GM12801 (cell line): ENCODE data around the gene LRIT2.

Experiments
- TF ChIP-seq, protein P1 (sequence below): IDR thresholded peaks from one replicate; pipeline ENCODE4 v1.5.1; 2011; ENCODE audit warnings: control low read depth; ENCODE audit not compliant: insufficient read length; ENCODE audit errors: extremely low read depth

Gene LRIT2

DNA sequence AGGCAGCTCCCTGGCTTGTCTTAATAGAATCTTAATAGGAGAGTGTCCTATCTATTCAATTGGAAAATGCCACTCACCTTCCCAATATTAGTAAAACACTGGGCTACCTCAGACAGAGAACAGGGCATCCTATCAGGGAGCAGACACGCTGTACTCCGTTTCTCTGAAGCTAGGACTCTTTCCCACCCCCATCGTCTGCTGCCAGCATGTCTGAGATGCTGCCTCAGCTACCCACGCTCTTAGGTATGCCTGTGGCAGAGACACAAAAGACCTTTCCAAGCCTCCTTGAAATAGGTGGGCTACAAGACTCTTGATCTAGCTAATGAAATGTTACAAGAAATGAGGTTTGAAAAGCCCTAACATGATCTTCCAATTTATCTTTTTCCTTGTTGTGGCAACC, 2.5 kb upstream of the LRIT2 start:
- TF ChIP-seq, protein P1, sequence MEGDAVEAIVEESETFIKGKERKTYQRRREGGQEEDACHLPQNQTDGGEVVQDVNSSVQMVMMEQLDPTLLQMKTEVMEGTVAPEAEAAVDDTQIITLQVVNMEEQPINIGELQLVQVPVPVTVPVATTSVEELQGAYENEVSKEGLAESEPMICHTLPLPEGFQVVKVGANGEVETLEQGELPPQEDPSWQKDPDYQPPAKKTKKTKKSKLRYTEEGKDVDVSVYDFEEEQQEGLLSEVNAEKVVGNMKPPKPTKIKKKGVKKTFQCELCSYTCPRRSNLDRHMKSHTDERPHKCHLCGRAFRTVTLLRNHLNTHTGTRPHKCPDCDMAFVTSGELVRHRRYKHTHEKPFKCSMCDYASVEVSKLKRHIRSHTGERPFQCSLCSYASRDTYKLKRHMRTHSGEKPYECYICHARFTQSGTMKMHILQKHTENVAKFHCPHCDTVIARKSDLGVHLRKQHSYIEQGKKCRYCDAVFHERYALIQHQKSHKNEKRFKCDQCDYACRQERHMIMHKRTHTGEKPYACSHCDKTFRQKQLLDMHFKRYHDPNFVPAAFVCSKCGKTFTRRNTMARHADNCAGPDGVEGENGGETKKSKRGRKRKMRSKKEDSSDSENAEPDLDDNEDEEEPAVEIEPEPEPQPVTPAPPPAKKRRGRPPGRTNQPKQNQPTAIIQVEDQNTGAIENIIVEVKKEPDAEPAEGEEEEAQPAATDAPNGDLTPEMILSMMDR, result no peak

DNA sequence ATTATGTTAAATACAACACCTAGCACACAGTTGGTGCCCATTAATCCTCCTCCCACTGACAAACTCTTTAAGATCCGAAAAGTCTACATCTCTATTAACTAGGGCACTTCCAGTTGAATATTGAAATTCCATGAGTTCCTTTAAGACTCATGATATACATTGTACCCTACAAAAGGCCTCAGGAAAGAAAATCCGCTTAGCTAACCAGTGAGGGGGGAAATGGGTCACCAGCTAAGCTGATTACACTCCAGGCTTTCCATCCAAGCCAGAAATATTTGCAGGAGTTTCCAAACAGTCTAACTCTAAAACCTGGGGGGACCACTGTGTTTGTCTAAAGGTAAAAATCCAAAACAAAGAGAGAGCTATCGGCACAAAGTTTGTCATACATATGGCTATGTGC, 1.3 kb upstream of the LRIT2 start:
- TF ChIP-seq, protein P1, result no peak

DNA sequence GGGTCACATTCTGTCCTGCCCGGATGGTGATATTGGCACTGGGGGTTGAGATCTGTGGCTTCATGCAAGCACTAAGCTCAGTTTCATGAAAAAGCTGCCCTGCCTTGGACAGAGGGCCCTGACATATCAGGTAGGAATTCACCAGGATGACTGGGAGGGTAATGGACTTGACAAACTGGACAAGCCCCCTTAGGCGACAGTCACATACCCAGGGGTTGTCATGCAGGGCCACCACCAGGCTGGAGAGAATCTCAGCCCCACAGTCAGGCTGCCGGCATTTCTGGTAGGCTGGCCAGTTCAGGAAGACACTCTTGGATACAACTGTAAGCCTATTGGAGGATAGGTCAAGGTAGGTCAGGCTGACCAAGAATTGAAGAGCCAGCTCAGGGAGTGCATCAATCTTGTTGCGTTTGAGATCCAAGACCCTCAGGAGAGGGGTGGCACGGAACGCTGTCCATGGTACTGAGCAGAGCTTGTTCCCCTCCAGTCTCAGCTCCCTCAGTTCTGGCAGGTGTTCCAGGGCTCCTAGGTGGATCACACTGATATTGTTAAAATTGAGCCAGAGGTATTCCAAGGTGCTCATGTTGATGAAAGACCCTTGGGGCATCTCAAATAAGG, 824 bp downstream of the LRIT2 start:
- TF ChIP-seq, protein P1, result no peak

DNA sequence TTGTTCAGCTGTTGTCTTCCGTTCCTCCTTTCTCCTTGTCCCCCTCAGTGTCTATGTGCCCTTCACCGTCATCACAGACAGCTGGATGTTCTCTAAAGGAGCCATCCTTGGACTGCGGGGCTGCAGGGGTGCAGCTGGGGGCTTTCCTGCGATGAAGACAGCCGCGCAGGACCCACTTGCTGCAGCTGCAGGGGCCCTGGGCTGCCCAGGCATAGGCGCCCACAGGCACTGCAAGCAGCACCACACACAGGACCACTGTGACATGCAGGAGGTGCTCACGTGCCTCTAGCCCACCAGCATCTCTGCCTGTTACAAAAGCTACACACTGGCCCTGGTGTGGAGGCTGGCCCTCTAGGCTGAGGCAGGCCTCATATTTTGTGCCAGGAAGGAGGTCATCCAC, 3.4 kb downstream of the LRIT2 start:
- TF ChIP-seq, protein P1, result no peak

DNA sequence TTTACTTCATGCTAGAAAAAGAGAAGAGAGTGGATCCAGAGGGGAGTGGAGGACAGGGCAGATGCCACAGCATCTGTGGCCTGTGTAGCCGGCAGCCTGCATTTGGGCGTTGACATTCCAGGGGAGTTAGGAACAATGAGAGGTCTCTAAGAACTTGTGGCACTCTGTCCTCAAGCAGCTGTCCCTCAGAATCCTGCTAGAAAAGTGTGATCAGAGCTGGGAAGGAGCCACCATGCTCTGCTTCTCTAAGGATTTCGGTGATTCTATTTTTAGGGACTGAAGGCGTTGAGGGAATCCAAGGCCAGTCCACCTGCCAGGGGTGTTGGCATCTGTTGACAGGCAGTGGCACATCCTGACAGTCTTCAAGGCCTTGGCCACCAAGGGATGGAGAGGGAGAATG, 7.6 kb downstream of the LRIT2 start:
- TF ChIP-seq, protein P1, result no peak

DNA sequence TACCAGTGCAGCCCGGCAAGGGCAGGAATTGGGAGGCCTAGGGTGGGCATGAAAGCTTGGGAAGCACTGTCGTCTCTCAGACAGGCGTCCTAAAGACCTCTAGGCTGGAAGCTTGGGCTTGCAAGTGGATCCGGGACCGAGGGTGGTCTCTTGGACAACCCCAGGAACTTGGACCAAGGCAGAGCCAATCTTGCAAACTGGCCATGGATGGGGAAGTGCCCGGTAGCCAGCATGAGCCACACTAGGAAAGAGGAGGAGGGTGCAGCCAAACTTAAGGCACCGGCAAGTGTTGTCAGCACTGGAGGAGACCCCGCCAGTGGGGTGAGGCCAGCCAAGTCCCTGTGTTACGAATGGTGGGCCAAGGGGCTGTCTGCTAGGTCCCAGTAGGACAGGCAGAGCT, 8.5 kb downstream of the LRIT2 start:
- TF ChIP-seq, protein P1, result no peak

DNA sequence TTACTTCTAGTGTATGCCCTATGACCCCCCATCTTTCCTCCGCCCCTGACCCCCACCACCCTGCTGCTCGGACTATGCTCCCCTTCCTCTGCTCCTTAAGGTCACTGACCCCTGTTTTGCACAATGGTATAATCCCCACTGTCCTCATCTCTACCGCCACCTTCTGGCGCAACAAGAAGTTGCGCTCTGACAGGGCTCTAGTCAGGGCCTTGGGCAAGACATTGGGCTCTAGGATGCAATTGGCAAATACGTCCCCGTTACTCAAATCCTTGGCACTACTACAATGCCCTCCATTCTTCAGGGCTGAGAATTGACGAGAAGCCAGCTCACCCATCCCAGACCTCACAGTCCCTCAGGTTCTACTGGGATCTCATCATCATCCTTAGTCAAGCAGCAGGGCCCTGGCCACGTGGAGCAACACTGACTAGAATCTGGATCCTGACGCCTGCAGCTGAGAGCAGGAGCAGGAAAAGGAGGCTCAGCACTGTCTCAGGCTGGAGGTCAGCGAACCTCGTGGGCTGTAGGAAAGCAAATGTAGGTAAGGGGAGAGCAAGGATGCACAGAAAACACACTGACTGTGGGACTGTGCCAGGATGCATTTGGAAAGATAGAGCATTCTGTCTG, 10.6 kb downstream of the LRIT2 start:
- TF ChIP-seq, protein P1, result no peak
